GM18505 (cell line): Measurements from ENCODE around the gene TAS1R1.

Source experiments
- ATAC-seq: cut with Tn5 transposase; IDR thresholded peaks from one replicate; pipeline ENCODE4 v1.9.1; 2021; ENCODE audit not compliant: unreplicated experiment
- POLR2A ChIP-seq: IDR thresholded peaks from 4 replicates; pipeline ENCODE4 v1.6.1; 2011; ENCODE audit warnings: borderline replicate concordance; ENCODE audit not compliant: insufficient read depth, insufficient read length; ENCODE audit errors: extremely low read depth

TAS1R1 gene

GRCh38 chr1:6603238-6603914, 48.3 kb downstream of the TAS1R1 start:
- peak; percentile 29 for ATAC-seq
- TF ChIP-seq POLR2A, result peak; percentile 52

- no peak for ATAC-seq
- no peak for TF ChIP-seq POLR2A
Measured at GRCh38 chr1:6603915-6604558, 48.9 kb downstream of the TAS1R1 start.

GRCh38 chr1:6612641-6613360, 57.7 kb downstream of the TAS1R1 start:
- ATAC-seq, result peak; percentile 34
- TF ChIP-seq POLR2A, result no peak

GRCh38 chr1:6613361-6614018, 58.4 kb downstream of the TAS1R1 start, which contains the start of gene PHF13:
TSS of gene PHF13 (plus strand) at chr1:6613731. CDS start at chr1:6614067, 336 bp downstream.
- peak; percentile 19 for TF ChIP-seq POLR2A
- peak; percentile 88 for ATAC-seq

- no peak for ATAC-seq
Measured at GRCh38 chr1:6614019-6614928, 59.2 kb downstream of the TAS1R1 start.

GRCh38 chr1:6614929-6615785, 60.0 kb downstream of the TAS1R1 start:
- no peak for ATAC-seq
- TF ChIP-seq POLR2A, result no peak

More at GRCh38 chr1:6614019-6614928, 59.2 kb downstream of the TAS1R1 start:
- TF ChIP-seq POLR2A, result no peak

- no peak for TF ChIP-seq POLR2A
- no peak for ATAC-seq
Measured at GRCh38 chr1:6619045-6619444, 63.9 kb downstream of the TAS1R1 start.

GRCh38 chr1:6621429-6622391, 66.6 kb downstream of the TAS1R1 start:
- no peak for ATAC-seq
- no peak for TF ChIP-seq POLR2A

- TF ChIP-seq POLR2A, result no peak
- ATAC-seq, result no peak
Measured at GRCh38 chr1:6622396-6623152, 67.5 kb downstream of the TAS1R1 start.
